Fibroblast of the aortic adventitia (primary cell): ENCODE results near the gene NEURL1B. TPM values are rescaled to one million over a fixed set of nuclear protein-coding genes. Genes with fewer than 3 reads are reported as not detected.
A peak's percentile ranks its signal among the peaks of the same experiment; 100 is the strongest.

Experiments
- DNase-seq: peaks from one replicate; pipeline ENCODE4 v3.0.0-alpha.2; 2010; ENCODE audit warnings: low read depth
- H3K4me3 ChIP-seq: 2 replicates; pipeline ENCODE4 v1.5.1; 2011; ENCODE audit warnings: low read depth, mild to moderate bottlenecking, control low read depth, low read length, moderate library complexity
- CTCF ChIP-seq: IDR thresholded peaks from 2 replicates; pipeline ENCODE4 v1.5.1; 2011; ENCODE audit warnings: mild to moderate bottlenecking, low read length, control low read depth, inconsistent platforms; ENCODE audit not compliant: insufficient read depth
- total RNA-seq: library from RNA; depleted of rRNA; stranded (reverse); fragments of >200 nt; gene quantifications from 2 replicates; pipeline ENCODE4 v1.2.3, GENCODE V29; 2012; ENCODE audit warnings: low replicate concordance

The NEURL1B gene
- total RNA-seq, 1 donor: 2.5 TPM

DNA sequence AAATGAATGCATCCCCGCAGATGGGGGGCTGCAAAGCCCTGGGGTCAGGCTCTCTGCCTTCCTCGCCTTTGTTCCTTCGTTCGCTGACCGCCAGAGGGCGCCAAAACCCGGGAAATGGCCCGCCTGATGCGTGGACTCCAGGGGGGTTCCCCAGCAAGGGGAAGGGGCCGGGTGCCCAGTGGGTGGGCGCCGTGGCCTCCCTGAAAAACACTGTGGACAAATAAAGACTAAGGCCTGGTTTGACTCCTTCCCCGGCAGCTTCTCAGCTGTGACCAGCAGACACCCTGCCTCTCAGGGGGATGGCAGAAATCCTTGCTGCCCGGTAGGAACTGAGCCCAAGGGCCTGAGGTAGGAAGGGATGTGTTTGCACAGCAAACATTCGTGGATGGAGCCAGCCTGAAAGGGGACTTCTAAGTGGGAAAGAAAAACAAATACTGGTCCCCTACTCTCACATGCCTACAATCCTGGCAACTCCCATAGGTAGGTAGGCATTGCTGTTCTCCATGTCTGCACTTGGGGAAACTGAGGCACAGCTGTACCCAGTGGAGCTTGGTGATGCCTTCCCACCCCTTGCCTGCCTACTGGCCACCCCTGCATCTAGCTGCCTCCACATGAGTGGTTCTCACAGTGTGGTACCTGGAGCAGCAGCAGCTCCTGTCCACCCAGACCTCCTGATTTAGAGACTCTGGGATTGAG, 72.2 kb downstream of the NEURL1B start:
- H3K4me3 ChIP-seq: peak overlapping the region; percentile 25
- DNase-seq: no peak
- TF ChIP-seq CTCF: peak; percentile 85

GRCh38 chr5:172713809-172714490, 72.9 kb downstream of the NEURL1B start:
- no peak overlapping the region for H3K4me3 ChIP-seq
- DNase-seq: no peak
- no peak for TF ChIP-seq CTCF

- H3K4me3 ChIP-seq: no peak overlapping the region
- TF ChIP-seq CTCF: peak; percentile 92
- DNase-seq: peak; percentile 59
These were observed 73.7 kb downstream of the NEURL1B start for GRCh38 chr5:172714491-172715420.

GRCh38 chr5:172715421-172715780, 74.3 kb downstream of the NEURL1B start:
- DNase-seq: no peak
- no peak for TF ChIP-seq CTCF
- H3K4me3 ChIP-seq: no peak overlapping the region

DNA sequence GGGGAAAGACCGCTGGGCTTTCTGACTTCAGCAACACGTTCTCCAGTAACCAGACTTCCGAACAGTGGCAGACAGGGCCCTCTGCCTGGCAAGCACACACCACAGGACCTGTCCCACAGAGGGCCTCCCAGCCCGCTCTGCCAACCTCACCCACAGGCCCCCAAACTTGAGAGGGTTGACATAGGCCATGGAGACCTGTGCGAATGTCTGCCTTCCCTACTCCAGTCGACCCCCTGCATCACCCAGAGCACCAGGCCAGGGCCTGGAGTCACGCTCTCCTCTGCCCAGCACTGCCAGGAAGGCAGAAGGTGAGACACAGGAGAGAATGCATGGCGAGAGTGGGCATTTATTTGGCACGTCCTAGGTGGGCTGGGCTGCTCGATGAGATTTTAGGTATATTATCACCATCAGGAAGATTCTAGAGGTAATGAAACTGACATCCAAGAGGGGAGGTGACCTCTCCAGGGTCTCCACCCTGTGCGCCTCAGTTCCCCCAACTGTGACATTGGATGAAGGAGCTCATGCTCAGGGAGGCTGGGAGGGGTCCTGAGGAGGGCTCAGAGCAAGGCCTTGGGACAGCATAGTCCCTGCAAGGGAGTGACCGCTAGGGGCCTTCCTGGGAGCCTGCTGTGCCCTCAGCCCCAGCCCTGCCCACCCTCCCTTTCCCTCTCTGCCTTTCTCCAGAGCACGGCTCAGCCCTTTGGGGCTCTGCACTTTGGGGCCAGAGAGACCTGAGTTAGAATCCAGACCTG, 75.0 kb downstream of the NEURL1B start:
- H3K4me3 ChIP-seq: no peak overlapping the region
- no peak for DNase-seq
- no peak for TF ChIP-seq CTCF

DNA sequence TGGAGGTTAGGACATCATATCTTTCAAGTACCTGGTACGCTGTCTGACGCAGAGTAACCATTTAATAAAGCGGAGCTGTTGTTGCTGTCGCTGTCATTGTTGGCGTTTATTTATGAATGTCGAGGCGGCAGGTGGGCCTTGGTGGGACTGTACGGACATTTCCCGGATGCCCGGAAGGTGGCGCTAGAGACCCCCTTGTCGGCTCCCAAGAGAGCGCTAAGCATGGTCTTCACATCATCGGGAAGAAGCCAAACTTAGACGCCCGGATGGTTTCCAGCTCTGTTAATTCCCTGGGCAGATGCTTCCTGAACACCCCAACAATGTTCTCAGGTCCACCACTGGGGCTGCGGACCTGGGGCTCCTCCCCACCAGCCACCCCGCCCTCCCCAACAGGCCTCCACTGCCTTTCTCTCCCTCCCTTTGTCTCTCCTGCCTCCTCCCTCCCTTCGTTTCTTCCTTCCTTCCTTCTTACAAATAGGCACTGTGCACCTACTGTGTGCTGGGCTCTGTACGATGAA, 75.8 kb downstream of the NEURL1B start:
- DNase-seq: peak; percentile 88
- H3K4me3 ChIP-seq: no peak overlapping the region
- TF ChIP-seq CTCF: peak; percentile 84
